GM18498 (cell line): ENCODE measurements around the gene RRM2.
"Not testable (repeated sequence)": the region's sequence is repeated elsewhere in the genome, so short reads cannot be mapped to it uniquely, and the experiment has no call there.

ENCODE experiments used
- ATAC-seq: cut with Tn5 transposase; IDR thresholded peaks from one replicate; pipeline ENCODE4 v1.9.1; 2021; ENCODE audit warnings: mild to moderate bottlenecking, moderate library complexity; ENCODE audit not compliant: unreplicated experiment

Gene RRM2

GRCh38 chr2:10089565-10090190, 32.9 kb upstream of the RRM2 start:
- ATAC-seq = no peak

DNA sequence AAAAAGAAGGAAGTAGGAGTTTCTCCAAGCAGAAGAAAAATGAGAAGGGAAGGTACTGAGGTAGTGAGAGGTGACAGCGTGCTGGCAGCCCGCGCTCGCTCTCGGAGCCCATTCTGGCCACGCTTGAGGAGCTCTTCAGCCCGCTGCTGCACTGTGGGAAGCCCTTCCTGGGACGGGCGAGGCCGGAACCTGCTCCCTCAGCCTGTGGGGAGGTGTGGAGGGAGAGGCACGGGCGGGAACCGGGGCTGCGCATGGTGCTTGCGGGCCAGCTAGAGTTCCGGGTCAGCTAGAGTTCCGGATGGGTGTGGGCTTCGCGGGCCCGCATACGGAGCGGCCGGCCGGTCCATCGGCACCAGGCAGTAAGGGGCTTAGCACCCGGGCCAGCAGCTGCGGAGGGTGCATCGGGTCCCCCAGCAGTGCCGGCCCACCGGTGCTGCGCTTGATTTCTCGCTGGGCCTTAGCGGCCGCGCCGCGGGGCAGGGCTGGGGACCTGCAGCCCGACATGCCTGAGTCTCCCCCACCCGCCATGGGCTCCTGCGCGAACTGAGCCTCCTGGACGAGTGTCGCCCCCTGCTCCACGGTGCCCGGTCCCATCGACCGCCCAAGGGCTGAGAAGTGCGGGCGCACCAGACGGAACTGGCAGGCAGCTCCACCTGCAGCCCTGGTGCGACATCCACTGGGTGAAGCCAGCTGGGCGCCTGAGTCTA, 31.2 kb upstream of the RRM2 start:
- ATAC-seq = no peak

DNA sequence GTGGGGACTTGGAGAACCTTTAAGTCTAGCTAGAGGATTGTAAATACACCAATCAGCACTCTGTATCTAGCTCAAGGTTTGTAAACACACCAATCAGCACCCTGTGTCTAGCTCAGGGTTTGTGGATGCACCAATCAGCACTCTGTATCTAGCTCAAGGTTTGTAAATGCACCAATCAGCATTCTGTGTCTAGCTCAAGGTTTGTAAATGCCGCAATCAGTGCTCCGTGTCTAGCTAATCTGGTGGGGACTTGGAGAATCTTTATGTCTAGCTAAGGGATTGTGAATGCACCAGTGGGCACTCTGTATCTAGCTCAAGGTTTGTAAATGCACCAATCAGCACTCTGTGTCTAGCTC, 30.7 kb upstream of the RRM2 start:
- not testable (repeated sequence) for ATAC-seq

DNA sequence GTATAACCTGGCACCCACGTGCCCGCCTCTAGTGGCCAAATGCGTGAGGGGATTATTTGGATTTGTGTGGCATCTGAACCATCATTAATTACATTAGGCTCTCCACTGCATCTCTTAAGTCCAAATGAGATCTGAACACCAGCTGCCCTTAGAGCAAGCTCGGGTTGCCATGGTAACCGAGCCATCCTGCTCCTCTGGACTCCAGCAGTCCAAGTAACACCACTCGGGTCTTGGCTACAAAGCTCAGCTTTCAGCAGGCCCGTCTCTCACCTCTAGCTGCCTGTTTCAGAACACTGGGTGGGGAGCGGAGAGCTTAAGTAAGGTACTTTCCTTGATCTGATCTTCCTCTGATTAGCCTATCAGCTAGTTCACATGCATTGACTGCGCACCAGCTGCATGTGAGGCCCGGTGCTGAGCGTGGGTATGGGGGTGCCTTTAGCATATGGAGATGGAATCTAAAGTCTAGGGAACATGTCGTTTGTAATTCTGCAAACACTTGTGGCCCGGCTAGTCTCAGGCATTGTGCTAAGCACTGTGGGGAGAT, 28.2 kb upstream of the RRM2 start:
- no peak for ATAC-seq

- no peak for ATAC-seq
Measured at GRCh38 chr2:10095175-10095574, 27.4 kb upstream of the RRM2 start.

- no peak for ATAC-seq
Measured at GRCh38 chr2:10096641-10097040, 25.9 kb upstream of the RRM2 start.

DNA sequence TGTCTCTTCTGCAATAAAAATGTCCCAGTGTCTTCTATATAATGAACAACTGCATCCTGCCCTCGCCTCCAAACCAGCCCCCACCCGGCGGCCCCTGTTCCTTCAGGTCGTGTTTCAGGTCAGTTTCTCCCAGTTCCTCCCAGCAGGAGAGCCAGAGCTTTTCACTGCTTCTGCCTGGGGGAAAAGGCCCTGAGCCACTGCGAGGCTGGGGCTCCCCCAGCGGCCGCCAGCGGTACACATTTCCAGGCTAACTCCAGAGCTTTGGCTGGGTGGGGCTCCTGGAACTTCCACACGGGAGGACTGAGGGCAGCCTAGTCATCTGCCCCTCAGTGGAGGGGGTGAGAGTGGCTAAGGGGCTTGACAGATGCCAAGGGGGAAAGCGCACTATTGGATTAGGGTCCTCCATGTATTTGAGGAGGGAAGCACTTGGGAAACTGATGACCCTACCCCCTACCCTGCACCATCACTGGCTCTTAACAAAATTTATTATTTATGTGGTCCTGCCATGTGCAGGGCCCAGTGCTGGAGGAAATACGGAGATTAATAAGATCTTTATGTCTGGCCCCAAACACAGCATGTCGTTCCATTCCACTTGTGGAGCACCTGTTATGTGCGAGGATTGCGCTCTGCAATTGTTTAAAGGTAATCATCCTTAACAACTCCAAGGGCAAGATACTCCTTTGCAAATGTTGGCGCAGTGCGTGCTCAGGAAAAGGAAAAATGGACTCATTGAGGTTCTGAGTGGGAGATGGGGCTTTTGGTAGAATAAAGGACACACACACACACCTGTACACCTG, 25.0 kb upstream of the RRM2 start:
- peak; percentile 71 for ATAC-seq

DNA sequence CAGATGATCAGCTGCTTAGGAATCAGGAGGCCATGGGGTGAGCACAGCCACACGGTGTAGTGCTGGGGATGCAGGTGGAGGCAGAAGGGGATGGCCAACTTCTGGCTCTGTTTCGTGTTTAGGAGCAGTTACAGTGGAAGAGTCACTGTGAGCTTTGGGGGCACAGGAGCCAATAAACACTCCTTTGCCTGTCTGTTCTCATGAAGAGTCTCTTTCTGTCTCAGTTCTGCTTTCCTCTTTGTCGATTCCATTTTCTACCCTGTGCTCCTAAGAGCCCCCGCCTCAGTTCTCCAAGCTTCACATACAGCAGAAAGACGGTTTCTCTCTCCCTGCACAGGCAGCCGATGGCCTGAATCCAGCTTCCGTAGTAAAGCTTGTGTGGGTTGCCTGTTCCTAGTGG, 21.0 kb upstream of the RRM2 start:
- no peak for ATAC-seq

DNA sequence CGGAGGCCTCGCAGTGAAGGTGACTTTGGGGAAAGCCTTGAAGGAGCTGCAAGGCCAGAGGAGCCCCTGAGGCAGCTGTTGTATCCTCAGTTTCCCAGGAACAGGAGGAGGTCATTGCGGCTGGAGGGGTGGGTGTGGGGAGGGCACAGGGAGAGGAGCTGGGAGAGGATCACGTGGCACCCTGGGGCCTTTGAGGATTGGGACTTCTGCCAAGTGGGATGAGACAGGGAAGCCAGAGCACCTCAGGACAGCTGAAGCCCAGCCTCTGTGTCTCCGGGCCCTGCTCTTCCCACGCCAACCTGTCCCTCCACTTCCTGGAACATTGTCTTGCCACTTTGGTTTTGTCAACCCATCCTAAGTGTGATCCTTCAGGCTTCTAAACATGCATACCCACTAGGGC, 19.4 kb upstream of the RRM2 start:
- ATAC-seq = no peak

- not testable (repeated sequence) for ATAC-seq
Measured at GRCh38 chr2:10104906-10105305, 17.6 kb upstream of the RRM2 start.

GRCh38 chr2:10109311-10109710, 13.2 kb upstream of the RRM2 start:
- no peak for ATAC-seq

- ATAC-seq = no peak
Measured at GRCh38 chr2:10119027-10119325, 3.6 kb upstream of the RRM2 start.

- ATAC-seq = no peak
Measured at GRCh38 chr2:10119601-10120157, 2.9 kb upstream of the RRM2 start.

DNA sequence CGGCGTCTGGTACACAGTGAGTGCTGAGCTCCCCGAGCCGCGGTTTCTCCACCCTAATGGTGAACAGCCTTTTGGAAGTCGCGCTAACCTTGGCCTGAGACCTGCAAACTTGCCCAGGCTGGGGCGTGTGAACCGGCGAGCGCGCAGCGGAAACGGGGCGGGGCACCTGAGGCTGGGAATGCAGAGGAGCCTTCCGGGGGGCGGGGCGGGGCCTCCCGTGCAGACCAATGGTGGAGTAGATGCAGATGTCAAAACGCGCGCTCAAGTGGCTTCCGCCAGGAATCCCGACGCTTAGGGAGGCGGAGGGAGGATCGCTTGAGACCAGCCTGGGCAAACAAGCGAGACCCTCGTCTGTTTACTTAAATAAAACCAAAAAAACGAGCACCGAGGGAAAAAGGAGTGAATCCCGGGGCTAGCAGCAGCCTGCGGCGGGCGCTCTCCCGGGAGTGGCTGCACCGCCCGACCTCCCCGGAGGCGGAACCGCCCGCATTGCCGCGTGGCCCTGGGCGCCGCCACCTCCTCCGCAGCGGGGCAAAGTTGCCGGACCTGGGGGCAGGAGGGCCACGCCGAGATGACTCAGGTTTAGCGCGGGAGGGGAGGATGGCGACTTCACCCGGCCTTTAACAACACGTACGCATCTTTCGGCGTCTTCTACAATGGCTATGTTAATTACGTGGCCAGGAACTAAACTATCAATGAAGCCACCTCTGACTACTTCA, 2.2 kb upstream of the RRM2 start:
- ATAC-seq = peak; percentile 66

DNA sequence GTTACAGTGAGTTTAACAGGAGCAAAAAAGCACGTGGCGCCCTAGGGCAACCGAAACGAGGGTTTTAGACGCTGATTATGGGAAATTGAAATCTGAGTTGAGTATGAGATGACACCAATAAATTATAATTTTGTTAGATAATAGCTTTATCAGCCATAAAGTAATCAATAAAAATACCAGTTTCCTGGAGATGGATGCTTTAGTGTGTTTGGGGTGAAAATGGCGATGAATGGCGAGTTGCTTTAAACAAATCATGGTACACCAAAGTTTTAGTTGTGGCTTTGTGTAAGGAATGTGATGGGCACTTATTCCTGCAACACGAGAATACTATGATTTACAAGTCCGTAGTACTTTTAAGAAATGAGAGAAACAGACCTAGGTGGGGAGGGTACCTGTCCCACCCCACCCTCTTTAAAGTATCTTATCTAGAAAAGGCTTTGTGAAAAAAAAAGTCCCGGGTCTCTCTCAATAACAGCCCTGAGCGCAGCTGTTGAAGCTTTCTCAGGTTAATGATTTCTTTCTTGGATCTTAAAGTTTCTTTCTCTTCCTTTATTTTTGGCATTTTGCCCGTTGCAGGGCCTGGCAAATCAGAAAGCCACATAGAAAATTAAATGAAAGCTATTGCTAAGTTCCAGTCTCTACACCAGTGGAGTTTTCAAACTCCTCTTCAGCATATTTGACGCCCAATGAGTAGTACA, 1.5 kb upstream of the RRM2 start:
- ATAC-seq = no peak

DNA sequence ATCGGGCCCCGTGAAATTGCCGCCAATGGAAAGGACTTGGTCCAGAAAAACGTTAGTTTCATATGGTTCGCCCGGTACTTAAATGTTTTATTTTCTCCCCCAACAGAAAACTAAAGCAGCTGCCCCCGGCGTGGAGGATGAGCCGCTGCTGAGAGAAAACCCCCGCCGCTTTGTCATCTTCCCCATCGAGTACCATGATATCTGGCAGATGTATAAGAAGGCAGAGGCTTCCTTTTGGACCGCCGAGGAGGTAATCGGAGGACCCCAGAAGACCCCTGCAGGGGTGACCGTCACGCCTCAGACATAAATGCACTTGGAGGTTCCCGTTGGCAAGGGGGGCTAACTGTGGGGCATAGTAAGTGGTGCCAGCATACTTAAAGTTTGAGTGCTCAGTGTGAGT, 742 bp downstream of the RRM2 start:
- ATAC-seq = no peak

GRCh38 chr2:10124538-10125045, 2.1 kb downstream of the RRM2 start:
- ATAC-seq = no peak

GRCh38 chr2:10125842-10126631, 3.5 kb downstream of the RRM2 start:
- no peak for ATAC-seq

DNA sequence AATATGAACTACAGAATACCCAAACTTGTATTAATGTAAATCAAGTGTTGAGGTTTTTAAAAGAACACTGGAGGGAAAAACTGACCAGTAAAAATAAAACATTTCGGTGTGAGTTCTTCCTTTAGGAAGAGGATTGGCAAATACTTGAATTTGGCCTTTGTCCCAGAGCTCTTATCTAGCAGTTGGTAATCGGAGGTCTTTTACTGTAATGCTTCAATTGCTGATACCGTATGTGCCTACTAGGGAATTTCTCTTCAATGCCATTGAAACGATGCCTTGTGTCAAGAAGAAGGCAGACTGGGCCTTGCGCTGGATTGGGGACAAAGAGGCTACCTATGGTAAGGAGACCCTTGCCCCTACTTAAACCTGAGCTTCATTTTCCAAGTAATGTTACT, 4.1 kb downstream of the RRM2 start:
- ATAC-seq = no peak
